Stimulated activated CD4-positive, alpha-beta T cell treated with anti-CD3 and anti-CD28 coated beads, Interleukin-1b, Interleukin-23, amount 100 ng/mL, for 1 hour (primary cell): Measurements from ENCODE around the gene MTA2.
"Not testable (repeated sequence)": the region's sequence is repeated elsewhere in the genome, so short reads cannot be mapped to it uniquely, and the experiment has no call there.

Experiments
- DNase-seq, 2 donors: peaks; one replicate each; pipeline ENCODE4 v3.0.0-alpha.2; 2020; ENCODE audit warnings: low read depth in 2 of 2

Gene MTA2

GRCh38 chr11:62566247-62566646 lies 35.4 kb downstream of the MTA2 start:
- no peak for DNase-seq

GRCh38 chr11:62565100-62565802 lies 36.4 kb downstream of the MTA2 start:
- no peak for DNase-seq

- not testable (repeated sequence) for DNase-seq
These were observed 39.9 kb downstream of the MTA2 start for GRCh38 chr11:62561677-62562230.

- DNase-seq, result peak in 1 of 2 donors; percentile 78
These were observed 41.0 kb downstream of the MTA2 start for GRCh38 chr11:62560566-62561103.

- DNase-seq, result not testable (repeated sequence)
These were observed 42.0 kb downstream of the MTA2 start for GRCh38 chr11:62559626-62560025.

- no peak for DNase-seq
These were observed 42.5 kb downstream of the MTA2 start for GRCh38 chr11:62559204-62559603.

- no peak for DNase-seq
These were observed 43.0 kb downstream of the MTA2 start for GRCh38 chr11:62558669-62559068.

- DNase-seq, result no peak
These were observed 44.6 kb downstream of the MTA2 start for GRCh38 chr11:62556875-62557631.

GRCh38 chr11:62556108-62556874 lies 45.4 kb downstream of the MTA2 start:
- DNase-seq, result peak in 1 of 2 donors; percentile 48

GRCh38 chr11:62555464-62556107 lies 46.1 kb downstream of the MTA2 start:
- DNase-seq, result peak in 1 of 2 donors; percentile 29

GRCh38 chr11:62554387-62555167 lies 47.1 kb downstream of the MTA2 start:
- no peak for DNase-seq

- DNase-seq, result no peak
These were observed 47.8 kb downstream of the MTA2 start for GRCh38 chr11:62553839-62554361.

- DNase-seq, result no peak
These were observed 48.4 kb downstream of the MTA2 start for GRCh38 chr11:62553080-62553838.

- no peak for DNase-seq
These were observed 49.1 kb downstream of the MTA2 start for GRCh38 chr11:62552485-62553079.

GRCh38 chr11:62550478-62550877 lies 51.2 kb downstream of the MTA2 start:
- not testable (repeated sequence) for DNase-seq

- DNase-seq, result no peak
These were observed 52.9 kb downstream of the MTA2 start for GRCh38 chr11:62548545-62549335.

- no peak for DNase-seq
These were observed 53.9 kb downstream of the MTA2 start for GRCh38 chr11:62547691-62548281.
